Loucy (cell line): ENCODE results near the gene TNFAIP8.

Experiments used
- H2AFZ ChIP-seq: fragments of 200-600 bp; sonication (generic); 2 replicates; pipeline ENCODE4 v1.6.0; 2016; ENCODE audit warnings: antibody characterized with exemption, mild to moderate bottlenecking, low read length, moderate library complexity
- H3F3A ChIP-seq: fragments of 200-600 bp; 2 replicates; pipeline ENCODE4 v1.6.0; 2016; ENCODE audit warnings: antibody characterized with exemption, low read depth, mild to moderate bottlenecking
- H3K27me3 ChIP-seq: fragments of 200-600 bp; sonication (generic); 2 replicates; pipeline ENCODE4 v1.6.1; 2014; ENCODE audit warnings: low read length, mild to moderate bottlenecking; ENCODE audit not compliant: insufficient read depth, poor library complexity, severe bottlenecking
- H3K36me3 ChIP-seq: fragments of 200-600 bp; sonication (generic); 2 replicates; pipeline ENCODE4 v1.6.1; 2016; ENCODE audit warnings: low read length; ENCODE audit not compliant: insufficient read depth
- H3K4me1 ChIP-seq: fragments of 200-600 bp; sonication (generic); 2 replicates; pipeline ENCODE4 v1.5.1; 2014; ENCODE audit warnings: low read length, mild to moderate bottlenecking; ENCODE audit not compliant: insufficient read depth, poor library complexity, severe bottlenecking
- H3K4me2 ChIP-seq: fragments of 200-600 bp; sonication (generic); 2 replicates; pipeline ENCODE4 v1.6.0; 2014; ENCODE audit warnings: antibody characterized with exemption, low read length, low read depth, mild to moderate bottlenecking; ENCODE audit not compliant: poor library complexity, severe bottlenecking
- H3K4me3 ChIP-seq: fragments of 200-600 bp; sonication (generic); 2 replicates; pipeline ENCODE4 v1.5.1; 2014; ENCODE audit warnings: low read length, mild to moderate bottlenecking, mixed read lengths; ENCODE audit not compliant: poor library complexity, severe bottlenecking
- H3K79me2 ChIP-seq: fragments of 200-600 bp; sonication (generic); 2 replicates; pipeline ENCODE4 v1.6.1; 2014; ENCODE audit warnings: low read length; ENCODE audit not compliant: insufficient read depth
- H3K9ac ChIP-seq: fragments of 200-600 bp; sonication (generic); 2 replicates; pipeline ENCODE4 v1.6.0; 2014; ENCODE audit warnings: mild to moderate bottlenecking, low read depth, low read length, moderate library complexity; ENCODE audit not compliant: poor library complexity, severe bottlenecking
- H3K9me2 ChIP-seq: fragments of 200-600 bp; sonication (generic); replicated peaks from 2 replicates; pipeline ENCODE4 v1.6.1; 2016; ENCODE audit warnings: low read depth, low read length, mixed read lengths
- H3K9me3 ChIP-seq: fragments of 200-600 bp; sonication (generic); 2 replicates; pipeline ENCODE4 v1.6.1; 2014; ENCODE audit warnings: mild to moderate bottlenecking, antibody characterized with exemption, low read length, low read depth; ENCODE audit not compliant: insufficient read depth
- H4K20me1 ChIP-seq: fragments of 200-600 bp; sonication (generic); 2 replicates; pipeline ENCODE4 v1.6.0; 2014; ENCODE audit warnings: antibody characterized with exemption, low read length, mild to moderate bottlenecking; ENCODE audit not compliant: insufficient read depth, poor library complexity, severe bottlenecking
- CTCF ChIP-seq: fragments of 200-600 bp; sonication (generic); conservative IDR thresholded peaks from 2 replicates; pipeline ENCODE4 v1.5.1; 2014; ENCODE audit warnings: mild to moderate bottlenecking, antibody characterized with exemption, low read length
- EZH2phosphoT487 ChIP-seq: fragments of 200-600 bp; IDR thresholded peaks from 2 replicates; pipeline ENCODE4 v1.6.1; 2018; ENCODE audit warnings: antibody characterized with exemption, mild to moderate bottlenecking, moderate library complexity, borderline replicate concordance

Gene TNFAIP8

GRCh38 chr5:119445544-119445943 is 89.7 kb downstream of the TNFAIP8 start:
- no peak overlapping the region for H3K4me2 ChIP-seq
- H3K9me3 ChIP-seq, result no peaks in the 10 kb centered on the region
- H2AFZ ChIP-seq, result no peak overlapping the region
- no peaks in the 10 kb centered on the region for H3K79me2 ChIP-seq
- no peaks in the 10 kb centered on the region for H3F3A ChIP-seq
- TF ChIP-seq CTCF (no peak), EZH2phosphoT487 (no peak)
- H3K9me2 ChIP-seq, result no peaks in the 10 kb centered on the region
- no peak overlapping the region for H3K4me3 ChIP-seq
- peaks cover 4% of the 10 kb centered on the region for H3K4me1 ChIP-seq
- H4K20me1 ChIP-seq, result no peaks in the 10 kb centered on the region
- no peaks in the 10 kb centered on the region for H3K27me3 ChIP-seq
- no peak overlapping the region for H3K9ac ChIP-seq
- H3K36me3 ChIP-seq, result no peaks in the 10 kb centered on the region
